Testis (tissue), 3 donors: Measurements from ENCODE around the gene WDR13. TPM values are rescaled to one million over a fixed set of nuclear protein-coding genes. Genes with fewer than 3 reads are reported as not detected.

Experiments
- DNase-seq: peaks from one replicate; pipeline ENCODE4 v3.0.0-alpha.2; 2019
- H3K27ac ChIP-seq, 2 donors: fragments of 200-600 bp; sonication (generic); one replicate each; pipeline ENCODE4 v1.5.1; 2019
- H3K27me3 ChIP-seq: fragments of 200-600 bp; sonication (generic); one replicate; pipeline ENCODE4 v1.5.1; 2019
- H3K36me3 ChIP-seq: fragments of 200-600 bp; sonication (generic); one replicate; pipeline ENCODE4 v1.5.1; 2017; ENCODE audit warnings: low read depth; ENCODE audit errors: missing control alignments
- H3K4me1 ChIP-seq: fragments of 200-600 bp; sonication (generic); one replicate; pipeline ENCODE4 v1.5.1; 2019
- H3K4me3 ChIP-seq, 2 donors: fragments of 200-600 bp; sonication (generic); one replicate each; pipeline ENCODE4 v1.5.1; 2017 to 2019
- H3K9me3 ChIP-seq: fragments of 200-600 bp; sonication (generic); one replicate; pipeline ENCODE4 v1.5.1; 2017
- CTCF ChIP-seq, 3 experiments: fragments of 450-650 bp in 2 of 3; fragments of 200-600 bp in 1 of 3; sonication (generic) in 1 of 3; IDR thresholded peaks; one replicate each; pipeline ENCODE4 v1.5.1; 2016 to 2019; ENCODE audit warnings: antibody characterized with exemption in 3 of 3, mild to moderate bottlenecking in 2 of 3, moderate library complexity in 1 of 3
- POLR2A ChIP-seq: fragments of 450-650 bp; IDR thresholded peaks from one replicate; pipeline ENCODE4 v1.6.1; 2017; ENCODE audit warnings: antibody characterized with exemption, mild to moderate bottlenecking, moderate library complexity
- WGBS, 2 donors: methylation state at CpG; one replicate each; pipeline ENCODE4 v1.1.5; 2018; 5-methylcytosine and 5-hydroxymethylcytosine counted together
- intact Hi-C: fragments of 100-400 bp; cut with DNase I; formaldehyde crosslinking; loops from one replicate; pipeline ENCODE4 v1.15.1; 2023; ENCODE audit warnings: low total_unique reads
- polyA plus RNA-seq: library from polyadenylated mRNA; stranded (reverse); fragments of 350-450 nt; fragmentation: Illumina TruSeq; extraction: RNeasy Lipid Tissue Mini Kit (QIAGEN cat#74804); gene quantifications from one replicate; pipeline ENCODE4 v1.2.3, GENCODE V29; 2014; ENCODE audit warnings: low read depth, low replicate concordance; ENCODE audit not compliant: insufficient read depth
- total RNA-seq, 2 donors: library from RNA; depleted of rRNA; stranded (reverse); fragments of >200 nt; gene quantifications; one replicate each; pipeline ENCODE4 v1.2.3, GENCODE V29; 2016

The WDR13 gene
- total and polyA plus RNA-seq, 3 donors from 2014 or later = 69.6 to 148 (median 109) TPM

GRCh38 chrX:48579259-48579658, 18.0 kb upstream of the WDR13 start:
- 79 to 86% methylated on average over 3 of the region's 3 CpGs for WGBS, 2 donors
- TF ChIP-seq CTCF (IDR thresholded peaks at IDR 0.05) (no peak), POLR2A (no peak)

GRCh38 chrX:48580662-48581061, 16.6 kb upstream of the WDR13 start:
- Histone ChIP-seq H3K4me1 (no peaks in the 10 kb centered on the region), H3K27ac (no peak overlapping the region), H3K36me3 (no peaks in the 10 kb centered on the region), H3K9me3 (no peaks in the 10 kb centered on the region), H3K27me3 (no peaks in the 10 kb centered on the region), H3K4me3 (no peak overlapping the region)
- DNase-seq = no peak
- TF ChIP-seq CTCF (IDR thresholded peaks at IDR 0.05) = no peak
- no peak for TF ChIP-seq POLR2A
- WGBS, 2 donors = 75 to 80% methylated on average over 1 of the region's 1 CpG
- intact Hi-C loops = no loop called here

More at GRCh38 chrX:48579259-48579658, 18.0 kb upstream of the WDR13 start:
- Histone ChIP-seq H3K27ac (no peak overlapping the region), H3K27me3 (no peaks in the 10 kb centered on the region), H3K4me1 (no peaks in the 10 kb centered on the region), H3K4me3 (no peak overlapping the region), H3K36me3 (no peaks in the 10 kb centered on the region), H3K9me3 (no peaks in the 10 kb centered on the region)
- intact Hi-C loops = no loop called here
- no peak for DNase-seq

DNA sequence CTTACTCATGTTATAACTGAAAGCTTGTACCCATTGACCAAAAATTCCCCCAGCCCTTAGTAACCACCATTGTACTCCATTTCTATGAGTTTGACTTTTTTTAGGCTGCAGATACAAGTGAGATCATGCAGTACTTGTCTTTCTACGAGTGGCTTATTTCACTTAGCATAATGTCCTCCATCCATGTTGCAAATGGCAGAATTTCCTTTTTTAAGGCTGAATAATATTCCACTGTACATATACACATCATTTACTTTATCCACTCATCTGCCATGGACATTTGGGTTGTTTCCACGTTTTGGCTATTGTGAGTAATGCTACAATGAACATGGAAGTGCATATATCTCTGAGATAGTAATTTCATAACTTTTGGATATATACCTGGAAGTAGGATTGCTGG, 12.6 kb upstream of the WDR13 start:
- intact Hi-C loops = no loop called here
- no peaks in the 10 kb centered on the region for H3K27me3 ChIP-seq
- H3K4me1 ChIP-seq = no peaks in the 10 kb centered on the region
- no peaks in the 10 kb centered on the region for H3K9me3 ChIP-seq
- no peak overlapping the region for H3K27ac ChIP-seq
- TF ChIP-seq CTCF (IDR thresholded peaks at IDR 0.05) = no peak
- no peak for TF ChIP-seq POLR2A
- WGBS, 2 donors = 86 to 96% methylated on average over 2 of the region's 2 CpGs
- H3K4me3 ChIP-seq = no peak overlapping the region
- H3K36me3 ChIP-seq = no peaks in the 10 kb centered on the region
- no peak for DNase-seq

DNA sequence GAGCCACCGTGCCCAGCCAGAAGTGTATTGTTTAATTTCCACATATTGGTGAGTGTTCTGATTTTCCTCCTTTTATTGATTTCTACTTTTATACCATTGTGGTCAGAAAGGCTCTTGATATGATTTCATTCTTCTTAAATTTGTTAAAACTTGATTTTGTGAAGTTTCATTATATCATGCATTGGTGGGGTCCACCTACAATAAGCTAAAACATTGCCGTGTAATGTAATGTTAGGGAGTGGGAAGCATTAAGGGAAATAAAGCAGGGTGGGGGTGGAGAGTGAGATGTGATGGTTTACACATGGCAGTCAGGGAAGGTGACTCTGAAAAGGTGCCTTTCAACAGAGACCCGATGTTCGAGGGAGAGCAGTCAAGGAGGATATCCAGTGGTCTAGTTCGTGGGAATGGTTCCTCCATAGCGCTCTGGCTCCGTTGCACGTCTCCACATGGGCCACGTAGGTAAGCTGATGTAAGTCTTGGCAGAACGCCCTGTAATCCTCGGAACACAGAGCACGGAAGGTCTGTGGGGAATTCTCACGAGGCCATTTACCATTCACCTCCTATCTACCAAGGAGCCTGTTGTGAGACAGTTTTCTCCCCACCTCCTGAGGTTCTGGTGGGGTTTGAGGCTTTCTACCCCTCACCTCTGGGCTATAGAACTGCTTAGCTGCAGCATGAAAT, 7.7 kb upstream of the WDR13 start:
- H3K27ac ChIP-seq = no peak overlapping the region

More for the DNA sequence above, 7.7 kb upstream of the WDR13 start:
- Histone ChIP-seq H3K9me3 (no peaks in the 10 kb centered on the region), H3K4me3 (no peak overlapping the region), H3K27me3 (no peaks in the 10 kb centered on the region), H3K4me1 (no peaks in the 10 kb centered on the region), H3K36me3 (no peaks in the 10 kb centered on the region)
- TF ChIP-seq POLR2A (no peak), CTCF (IDR thresholded peaks at IDR 0.05) (no peak)
- 46 to 69% methylated on average over 7 to 13 of the region's 13 CpGs for WGBS, 2 donors
- intact Hi-C loops = no loop called here
- DNase-seq = no peak
